Measurements from ENCODE around the gene TFF1. TPM values are rescaled to one million over a fixed set of nuclear protein-coding genes. Genes with fewer than 3 reads are reported as not detected.

The TFF1 gene
- total RNA-seq, 1 donor, result not detected

GRCh38 chr21:42343963-42344510 lies 22.3 kb downstream of the TFF1 start:
- H3K9me3 ChIP-seq (ENCODE audit: low read depth, low read length), result no peaks in the 10 kb centered on the region
- H2AFZ ChIP-seq (ENCODE audit: low read length), result no peak overlapping the region
- no peaks in the 10 kb centered on the region for H3K4me1 ChIP-seq (ENCODE audit: insufficient read depth, low read length)
- no peak for TF ChIP-seq CTCF (IDR thresholded peaks at IDR 0.05; ENCODE audit: extremely low read depth, low read depth, low read length)
- no peaks in the 10 kb centered on the region for H3K27me3 ChIP-seq (ENCODE audit: insufficient read depth, low read length)
- H3K4me3 ChIP-seq (ENCODE audit: insufficient read depth, low read length), result no peak overlapping the region
- H3K79me2 ChIP-seq (ENCODE audit: insufficient read depth, low read length), result no peaks in the 10 kb centered on the region
- no peak overlapping the region for H3K27ac ChIP-seq (ENCODE audit: low read depth, low read length)
- DNase-seq (ENCODE audit: insufficient read length, low spot score, missing footprints), result no peak
- no peaks in the 10 kb centered on the region for H3K36me3 ChIP-seq (ENCODE audit: insufficient read depth, low read length)
- H4K20me1 ChIP-seq (ENCODE audit: insufficient read depth, low read length), result no peaks in the 10 kb centered on the region
- H3K4me2 ChIP-seq (ENCODE audit: insufficient read depth, low read length), result no peak overlapping the region

GRCh38 chr21:42343556-42343955 lies 22.8 kb downstream of the TFF1 start:
- H3K27ac ChIP-seq (ENCODE audit: low read depth, low read length), result no peak overlapping the region
- no peaks in the 10 kb centered on the region for H3K27me3 ChIP-seq (ENCODE audit: insufficient read depth, low read length)
- no peak overlapping the region for H3K4me3 ChIP-seq (ENCODE audit: insufficient read depth, low read length)
- H4K20me1 ChIP-seq (ENCODE audit: insufficient read depth, low read length), result no peaks in the 10 kb centered on the region
- H3K36me3 ChIP-seq (ENCODE audit: insufficient read depth, low read length), result no peaks in the 10 kb centered on the region
- no peaks in the 10 kb centered on the region for H3K9me3 ChIP-seq (ENCODE audit: low read depth, low read length)
- DNase-seq (ENCODE audit: insufficient read length, low spot score, missing footprints), result no peak
- no peaks in the 10 kb centered on the region for H3K79me2 ChIP-seq (ENCODE audit: insufficient read depth, low read length)
- no peak overlapping the region for H2AFZ ChIP-seq (ENCODE audit: low read length)
- no peak overlapping the region for H3K4me2 ChIP-seq (ENCODE audit: insufficient read depth, low read length)
- no peak for TF ChIP-seq CTCF (IDR thresholded peaks at IDR 0.05; ENCODE audit: extremely low read depth, low read depth, low read length)
- H3K4me1 ChIP-seq (ENCODE audit: insufficient read depth, low read length), result no peaks in the 10 kb centered on the region

- H3K4me3 ChIP-seq (ENCODE audit: insufficient read depth, low read length), result no peak overlapping the region
- DNase-seq (ENCODE audit: insufficient read length, low spot score, missing footprints), result no peak
- no peaks in the 10 kb centered on the region for H3K79me2 ChIP-seq (ENCODE audit: insufficient read depth, low read length)
- H3K27ac ChIP-seq (ENCODE audit: low read depth, low read length), result no peak overlapping the region
- H3K36me3 ChIP-seq (ENCODE audit: insufficient read depth, low read length), result no peaks in the 10 kb centered on the region
- no peaks in the 10 kb centered on the region for H3K4me1 ChIP-seq (ENCODE audit: insufficient read depth, low read length)
- TF ChIP-seq CTCF (IDR thresholded peaks at IDR 0.05; ENCODE audit: extremely low read depth, low read depth, low read length), result no peak
- no peak overlapping the region for H3K4me2 ChIP-seq (ENCODE audit: insufficient read depth, low read length)
- no peaks in the 10 kb centered on the region for H3K9me3 ChIP-seq (ENCODE audit: low read depth, low read length)
- no peaks in the 10 kb centered on the region for H4K20me1 ChIP-seq (ENCODE audit: insufficient read depth, low read length)
- H3K27me3 ChIP-seq (ENCODE audit: insufficient read depth, low read length), result no peaks in the 10 kb centered on the region
- H2AFZ ChIP-seq (ENCODE audit: low read length), result no peak overlapping the region
Observed at GRCh38 chr21:42343101-42343500, 23.2 kb downstream of the TFF1 start.

GRCh38 chr21:42341776-42342542 lies 24.4 kb downstream of the TFF1 start:
- no peaks in the 10 kb centered on the region for H3K79me2 ChIP-seq (ENCODE audit: insufficient read depth, low read length)
- no peaks in the 10 kb centered on the region for H3K4me1 ChIP-seq (ENCODE audit: insufficient read depth, low read length)
- no peaks in the 10 kb centered on the region for H4K20me1 ChIP-seq (ENCODE audit: insufficient read depth, low read length)
- H3K4me3 ChIP-seq (ENCODE audit: insufficient read depth, low read length), result no peak overlapping the region
- H2AFZ ChIP-seq (ENCODE audit: low read length), result no peak overlapping the region
- DNase-seq (ENCODE audit: insufficient read length, low spot score, missing footprints), result no peak
- H3K9me3 ChIP-seq (ENCODE audit: low read depth, low read length), result no peaks in the 10 kb centered on the region
- no peaks in the 10 kb centered on the region for H3K36me3 ChIP-seq (ENCODE audit: insufficient read depth, low read length)
- no peak overlapping the region for H3K27ac ChIP-seq (ENCODE audit: low read depth, low read length)
- no peak for TF ChIP-seq CTCF (IDR thresholded peaks at IDR 0.05; ENCODE audit: extremely low read depth, low read depth, low read length)
- H3K4me2 ChIP-seq (ENCODE audit: insufficient read depth, low read length), result no peak overlapping the region
- H3K27me3 ChIP-seq (ENCODE audit: insufficient read depth, low read length), result no peaks in the 10 kb centered on the region
